Measurements from ENCODE around the gene CTAGE6.
A peak's percentile ranks its signal among the peaks of the same experiment; 100 is the strongest.
"Not testable (repeated sequence)": the region's sequence is repeated elsewhere in the genome, so short reads cannot be mapped to it uniquely, and the experiment has no call there.

CTAGE6 gene

GRCh38 chr7:143757596-143757995 lies at the start of gene CTAGE6:
CTAGE6 (minus strand) TSS chr7:143757696; CDS start chr7:143757658, 38 bp downstream.
- DNase-seq = not testable (repeated sequence)

GRCh38 chr7:143806664-143807071 lies 49.2 kb upstream of the CTAGE6 start:
- DNase-seq = not testable (repeated sequence)

GRCh38 chr7:143797896-143798290 lies 40.4 kb upstream of the CTAGE6 start:
- not testable (repeated sequence) for DNase-seq

- DNase-seq = not testable (repeated sequence)
Observed at GRCh38 chr7:143797119-143797895, 39.8 kb upstream of the CTAGE6 start.

GRCh38 chr7:143795653-143796052 lies 38.2 kb upstream of the CTAGE6 start:
- not testable (repeated sequence) for DNase-seq

- DNase-seq = not testable (repeated sequence)
Observed at GRCh38 chr7:143792633-143793032, 35.1 kb upstream of the CTAGE6 start.

GRCh38 chr7:143785415-143786182 lies 28.1 kb upstream of the CTAGE6 start:
- DNase-seq = not testable (repeated sequence)

GRCh38 chr7:143779591-143779990 lies 22.1 kb upstream of the CTAGE6 start:
- DNase-seq = not testable (repeated sequence)

- DNase-seq = not testable (repeated sequence)
Observed at GRCh38 chr7:143772738-143773468, 15.4 kb upstream of the CTAGE6 start.

- DNase-seq = not testable (repeated sequence)
Observed at GRCh38 chr7:143767531-143767930, 10.0 kb upstream of the CTAGE6 start.

GRCh38 chr7:143765678-143766077 lies 8.2 kb upstream of the CTAGE6 start:
- not testable (repeated sequence) for DNase-seq

GRCh38 chr7:143763065-143763464 lies 5.6 kb upstream of the CTAGE6 start:
- not testable (repeated sequence) for DNase-seq

- not testable (repeated sequence) for DNase-seq
Observed at GRCh38 chr7:143745340-143745739, 12.2 kb downstream of the CTAGE6 start.

- peak; percentile 47 for DNase-seq
Observed at GRCh38 chr7:143737037-143737819, 20.3 kb downstream of the CTAGE6 start.

- no peak for DNase-seq
Observed at GRCh38 chr7:143735962-143736361, 21.5 kb downstream of the CTAGE6 start.

- no peak for DNase-seq
Observed at GRCh38 chr7:143733876-143734275, 23.6 kb downstream of the CTAGE6 start.

GRCh38 chr7:143728333-143728862 lies 29.1 kb downstream of the CTAGE6 start:
- DNase-seq = no peak

- not testable (repeated sequence) for DNase-seq
Observed at GRCh38 chr7:143727561-143727960, 29.9 kb downstream of the CTAGE6 start.

- not testable (repeated sequence) for DNase-seq
Observed at GRCh38 chr7:143726143-143726542, 31.4 kb downstream of the CTAGE6 start.

GRCh38 chr7:143720335-143720734 lies 37.2 kb downstream of the CTAGE6 start:
- not testable (repeated sequence) for DNase-seq

- DNase-seq = not testable (repeated sequence)
Observed at GRCh38 chr7:143715543-143716193, 41.8 kb downstream of the CTAGE6 start.

Measured in fibroblast of skin of right quadriceps (primary cell).